Fibroblast of lung (primary cell): ENCODE data around the gene NOB1.

Experiments
- EZH2 ChIP-seq: IDR thresholded peaks from 2 replicates; pipeline ENCODE4 v1.5.1; 2012; ENCODE audit warnings: low read length, control low read depth, mild to moderate bottlenecking; ENCODE audit errors: missing control alignments
- TF ChIP-seq, protein P1 (sequence below), 2 donors: IDR thresholded peaks in 1 of 2; conservative IDR thresholded peaks in 1 of 2; 1 replicate in 1 of 2; 2 replicates in 1 of 2; pipeline ENCODE4 v1.5.1; 2011 to 2012; ENCODE audit warnings: low read length in 2 of 2, control low read depth in 1 of 2, inconsistent platforms in 1 of 2, low read depth in 1 of 2, mild to moderate bottlenecking in 1 of 2

DNA sequence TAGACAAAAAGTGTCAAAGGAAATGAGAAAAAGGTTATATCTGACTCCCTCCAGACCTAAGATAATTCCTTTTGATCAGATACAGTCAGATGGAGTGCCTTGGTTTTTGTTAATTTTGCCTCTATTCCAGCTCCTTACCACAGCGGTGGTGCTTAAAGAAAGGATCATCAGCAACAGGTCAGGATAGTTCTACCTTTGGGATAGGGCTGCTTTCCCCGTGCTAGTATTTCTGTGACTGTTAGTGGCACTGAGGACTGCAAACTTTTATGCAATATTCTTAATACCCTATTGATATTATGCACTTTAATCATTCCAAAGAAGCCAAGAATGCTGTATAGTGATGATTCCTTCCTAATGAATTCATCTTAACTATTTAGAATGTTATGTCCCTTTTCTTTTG is 52.9 kb downstream of the NOB1 start:
- TF ChIP-seq, protein P1, sequence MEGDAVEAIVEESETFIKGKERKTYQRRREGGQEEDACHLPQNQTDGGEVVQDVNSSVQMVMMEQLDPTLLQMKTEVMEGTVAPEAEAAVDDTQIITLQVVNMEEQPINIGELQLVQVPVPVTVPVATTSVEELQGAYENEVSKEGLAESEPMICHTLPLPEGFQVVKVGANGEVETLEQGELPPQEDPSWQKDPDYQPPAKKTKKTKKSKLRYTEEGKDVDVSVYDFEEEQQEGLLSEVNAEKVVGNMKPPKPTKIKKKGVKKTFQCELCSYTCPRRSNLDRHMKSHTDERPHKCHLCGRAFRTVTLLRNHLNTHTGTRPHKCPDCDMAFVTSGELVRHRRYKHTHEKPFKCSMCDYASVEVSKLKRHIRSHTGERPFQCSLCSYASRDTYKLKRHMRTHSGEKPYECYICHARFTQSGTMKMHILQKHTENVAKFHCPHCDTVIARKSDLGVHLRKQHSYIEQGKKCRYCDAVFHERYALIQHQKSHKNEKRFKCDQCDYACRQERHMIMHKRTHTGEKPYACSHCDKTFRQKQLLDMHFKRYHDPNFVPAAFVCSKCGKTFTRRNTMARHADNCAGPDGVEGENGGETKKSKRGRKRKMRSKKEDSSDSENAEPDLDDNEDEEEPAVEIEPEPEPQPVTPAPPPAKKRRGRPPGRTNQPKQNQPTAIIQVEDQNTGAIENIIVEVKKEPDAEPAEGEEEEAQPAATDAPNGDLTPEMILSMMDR (conservative IDR thresholded peaks at IDR 0.05 in 1 of 2, IDR thresholded peaks at IDR 0.05 in 1 of 2; ENCODE audit: low read depth in 1 of 2, low read length in 2 of 2) = no peak
- TF ChIP-seq EZH2 = no peak
